GM19467 (cell line): Measurements from ENCODE around the gene CCSAP.
"Not testable (repeated sequence)": the region's sequence is repeated elsewhere in the genome, so short reads cannot be mapped to it uniquely, and the experiment has no call there.

Experiments used
- ATAC-seq: cut with Tn5 transposase; IDR thresholded peaks from one replicate; pipeline ENCODE4 v1.9.1; 2021; ENCODE audit warnings: mild to moderate bottlenecking, moderate library complexity; ENCODE audit not compliant: unreplicated experiment

CCSAP gene

DNA sequence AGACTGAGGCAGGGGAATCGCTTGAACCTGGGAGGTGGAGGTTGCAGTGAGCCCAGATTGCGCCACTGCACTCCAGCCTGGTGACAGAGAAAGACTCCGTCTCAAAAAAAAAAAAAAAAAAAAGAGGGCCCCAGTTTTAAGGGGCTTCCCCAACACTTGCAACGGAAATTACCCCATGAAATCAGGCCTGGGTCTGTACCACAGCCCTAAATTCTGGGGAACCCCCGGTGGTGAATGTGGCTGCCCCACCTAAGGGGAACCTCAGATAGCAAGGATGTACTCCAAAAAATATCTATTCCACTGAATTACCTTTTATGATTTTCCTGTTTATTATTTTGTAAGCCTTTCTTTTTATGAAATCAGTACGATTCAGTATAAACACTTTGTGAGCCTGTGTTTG, 15.1 kb downstream of the CCSAP start:
- ATAC-seq: not testable (repeated sequence)

DNA sequence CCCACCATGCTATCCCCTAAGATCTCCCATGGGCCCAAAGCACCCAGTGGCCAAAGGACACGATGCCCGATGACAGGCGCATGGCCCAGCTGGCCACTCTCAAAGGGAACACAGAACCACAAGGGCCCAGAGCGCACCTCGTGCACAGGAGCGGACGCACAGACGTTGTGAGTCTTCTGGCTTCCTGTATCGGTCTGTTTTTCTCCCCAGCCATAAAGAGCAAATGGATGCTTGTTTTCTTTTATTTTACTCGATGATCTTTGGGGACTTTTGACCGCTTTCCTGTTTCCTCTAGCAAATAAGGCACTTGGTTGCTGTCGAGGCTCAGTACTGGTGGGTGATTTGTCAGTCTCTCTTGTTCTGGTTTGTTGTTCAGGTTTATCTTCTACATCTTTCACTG, 16.2 kb downstream of the CCSAP start:
- no peak for ATAC-seq

DNA sequence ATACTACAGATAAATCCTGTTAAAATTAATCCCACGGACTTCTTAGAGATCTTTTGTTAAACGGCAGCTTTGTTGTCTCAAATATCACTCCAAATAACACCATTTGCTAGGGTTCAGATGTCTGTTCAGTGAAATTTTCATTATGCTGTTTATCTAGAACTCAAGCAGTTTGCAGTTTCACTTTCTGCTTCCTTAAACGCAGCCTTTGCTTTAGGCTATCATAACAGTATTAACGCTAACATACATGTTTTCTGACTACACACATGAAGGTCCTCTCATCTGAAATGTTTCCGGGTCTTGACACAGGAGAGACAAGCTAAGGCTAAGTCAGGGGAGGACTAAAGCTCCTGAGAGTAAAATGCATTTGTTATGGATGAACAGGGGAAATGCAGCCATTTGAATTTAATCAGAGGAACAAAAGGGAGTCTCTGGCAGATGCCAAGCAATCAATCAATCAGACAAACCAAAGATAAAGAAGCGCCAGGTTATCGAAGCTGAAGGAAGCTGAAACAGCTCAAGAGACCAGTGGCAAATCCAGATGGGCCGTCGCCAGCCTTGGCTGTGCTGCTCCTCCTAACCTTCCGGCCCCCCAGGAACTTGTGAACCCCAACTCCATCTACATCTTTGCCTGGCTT, 16.9 kb downstream of the CCSAP start:
- ATAC-seq: no peak

DNA sequence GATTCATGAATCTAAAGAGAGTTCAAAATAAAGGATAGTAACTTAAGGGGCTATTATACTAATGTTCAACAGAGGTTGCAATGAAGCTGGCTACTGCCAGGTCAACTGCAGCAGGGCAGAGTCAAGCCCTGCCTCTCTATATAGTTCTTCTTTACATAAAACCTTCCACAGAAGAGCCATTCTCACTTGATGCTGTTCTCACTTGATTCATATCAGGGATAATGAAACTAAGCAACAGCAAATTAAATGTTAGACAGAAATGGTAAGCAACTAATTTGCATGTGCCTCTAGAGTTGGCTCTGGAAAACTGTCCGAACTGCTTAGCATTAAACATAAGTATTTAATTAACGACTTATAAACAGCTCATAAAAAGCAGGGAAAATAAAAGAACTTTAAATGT, 17.4 kb downstream of the CCSAP start:
- no peak for ATAC-seq

DNA sequence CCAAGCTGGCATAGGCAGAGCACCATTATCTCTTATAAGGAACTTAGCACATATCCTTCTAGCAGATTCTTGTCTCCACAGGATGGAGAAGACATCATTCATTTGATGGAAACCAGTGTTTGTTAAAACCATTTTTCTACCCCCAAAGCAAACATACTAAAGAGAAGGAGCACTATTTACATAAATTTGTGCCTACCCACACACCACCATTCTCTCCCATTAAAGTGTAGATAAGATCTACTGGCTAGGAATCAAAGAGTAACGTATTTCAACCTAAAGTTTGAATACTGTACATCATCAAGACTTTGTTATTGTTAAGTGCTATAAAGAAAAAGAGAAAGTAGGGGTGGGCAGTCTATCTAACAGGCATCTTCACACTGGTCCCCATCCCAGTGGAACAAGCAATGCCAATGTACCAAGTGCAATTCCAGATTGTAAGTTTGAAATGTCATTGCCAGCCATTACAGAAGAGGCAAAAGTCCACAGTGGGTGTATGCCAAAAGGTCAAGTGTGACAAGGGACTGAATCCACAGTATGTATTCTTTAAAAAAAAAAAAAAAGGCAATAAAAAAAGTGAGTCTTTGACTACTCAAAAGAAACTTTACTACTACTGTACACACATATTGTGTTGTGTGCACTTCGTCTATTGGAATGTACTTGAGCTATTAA, 18.8 kb downstream of the CCSAP start:
- no peak for ATAC-seq

DNA sequence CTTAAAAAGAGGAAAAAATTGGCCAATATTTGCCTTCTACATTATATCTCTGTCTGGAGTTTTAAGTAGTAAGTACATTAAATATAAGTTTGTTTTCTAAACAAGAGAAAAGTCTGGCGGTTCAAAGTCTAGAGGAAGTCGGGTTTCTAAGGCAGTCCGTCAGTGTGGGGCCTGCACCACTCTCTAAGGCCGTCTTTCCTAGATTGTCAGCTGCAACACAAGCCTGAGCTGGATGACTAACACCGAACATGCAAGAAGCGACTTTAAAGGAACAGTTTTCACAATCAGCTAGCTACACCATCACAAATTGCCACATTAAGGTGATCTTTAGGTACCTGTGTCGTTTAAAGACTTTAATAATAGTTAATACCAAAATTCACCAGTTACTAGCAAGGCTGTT, 19.6 kb downstream of the CCSAP start:
- no peak for ATAC-seq

DNA sequence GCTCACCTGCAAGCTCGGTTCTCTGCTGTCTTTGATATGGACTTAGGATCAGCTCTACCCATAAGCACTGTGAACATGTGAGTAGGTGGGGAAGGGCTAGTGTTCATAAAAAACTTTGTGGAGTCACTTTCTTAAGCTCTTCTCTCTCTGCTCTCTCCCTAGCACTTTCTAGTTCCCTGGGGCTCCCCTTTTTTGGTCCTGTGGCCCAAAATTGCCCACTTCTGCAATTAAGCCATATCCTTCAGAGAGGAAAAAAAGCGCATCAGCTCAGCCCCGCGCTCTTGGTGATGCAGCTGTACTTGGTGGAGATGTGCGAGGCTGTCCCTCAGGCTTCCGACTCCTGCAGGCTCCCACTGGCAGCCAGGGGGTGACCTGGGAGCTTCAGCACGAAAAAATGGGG, 23.4 kb downstream of the CCSAP start:
- ATAC-seq: no peak

DNA sequence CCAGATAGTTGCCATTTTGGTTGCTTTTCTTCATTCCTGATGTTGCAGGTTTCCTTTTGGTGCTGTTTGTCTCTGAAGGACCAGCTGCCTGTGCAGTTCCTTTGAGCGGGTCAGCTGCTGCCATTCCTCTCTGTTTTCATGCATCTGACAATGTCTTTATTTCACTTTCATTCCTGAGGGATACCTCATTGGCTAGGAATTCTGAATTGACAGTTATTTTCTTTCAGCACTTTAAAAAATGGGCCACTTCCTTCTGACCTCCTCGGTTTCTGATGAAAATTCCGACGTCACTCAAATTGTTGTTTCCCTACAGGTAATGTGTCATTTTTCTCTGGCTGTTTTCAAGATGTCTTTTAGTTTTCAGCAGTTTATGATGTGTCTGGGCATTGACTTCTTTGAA, 24.8 kb downstream of the CCSAP start:
- no peak for ATAC-seq

DNA sequence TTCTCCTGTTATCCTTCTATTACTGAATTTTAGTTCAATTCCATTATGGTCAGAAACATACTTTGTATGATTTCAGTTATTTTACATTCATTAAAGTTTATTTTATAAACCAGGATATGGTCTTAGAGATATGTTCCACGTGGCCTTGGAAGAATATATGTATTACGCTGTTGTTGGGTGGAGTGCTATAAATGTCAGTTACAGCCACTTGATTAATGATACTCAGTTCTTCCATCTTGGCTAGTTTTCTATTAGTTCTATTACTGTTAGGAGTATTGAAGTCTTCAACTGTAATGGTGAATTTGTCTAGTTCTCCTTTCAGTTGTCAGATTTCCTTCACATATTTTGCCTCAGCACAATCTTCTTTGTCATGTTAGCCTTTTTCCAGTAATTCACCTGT, 26.7 kb downstream of the CCSAP start:
- no peak for ATAC-seq

DNA sequence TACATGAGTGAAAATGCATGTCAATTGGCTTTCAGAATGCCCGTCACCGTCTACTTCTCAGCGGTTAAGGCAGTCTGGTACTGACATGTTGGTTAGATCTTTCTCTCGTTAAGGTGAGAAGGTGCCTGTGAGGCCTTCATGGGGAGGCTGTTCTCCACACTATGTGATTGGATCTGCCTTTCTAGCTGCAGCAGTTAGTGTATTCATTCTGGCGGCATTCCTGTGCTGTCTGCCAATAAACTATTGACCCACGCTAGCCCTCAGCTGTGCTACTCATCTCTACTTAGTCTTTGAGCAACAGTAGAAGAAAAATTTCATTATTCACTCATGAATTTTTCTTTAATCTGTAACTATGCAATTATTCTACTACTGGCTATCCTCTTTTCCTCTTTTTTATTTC, 32.0 kb downstream of the CCSAP start:
- no peak for ATAC-seq

DNA sequence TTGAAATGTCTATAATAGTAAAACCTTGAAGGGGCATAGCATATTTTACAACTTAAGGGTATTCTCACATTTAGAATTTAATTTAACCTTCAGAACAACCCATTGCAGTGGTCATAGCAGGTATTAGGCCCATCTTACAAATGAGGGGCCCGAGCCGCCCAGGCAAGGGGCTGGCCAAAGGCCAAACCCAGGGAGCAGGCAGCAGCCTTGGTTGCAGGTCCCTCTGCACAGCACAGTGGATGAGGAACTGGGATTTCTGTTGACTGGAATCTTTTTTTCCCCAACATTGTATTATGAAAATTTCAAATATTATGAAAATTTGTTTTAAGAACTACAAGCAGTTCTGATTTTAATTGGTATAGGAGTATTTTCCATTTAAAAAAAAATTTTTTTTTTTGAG, 33.2 kb downstream of the CCSAP start:
- no peak for ATAC-seq

DNA sequence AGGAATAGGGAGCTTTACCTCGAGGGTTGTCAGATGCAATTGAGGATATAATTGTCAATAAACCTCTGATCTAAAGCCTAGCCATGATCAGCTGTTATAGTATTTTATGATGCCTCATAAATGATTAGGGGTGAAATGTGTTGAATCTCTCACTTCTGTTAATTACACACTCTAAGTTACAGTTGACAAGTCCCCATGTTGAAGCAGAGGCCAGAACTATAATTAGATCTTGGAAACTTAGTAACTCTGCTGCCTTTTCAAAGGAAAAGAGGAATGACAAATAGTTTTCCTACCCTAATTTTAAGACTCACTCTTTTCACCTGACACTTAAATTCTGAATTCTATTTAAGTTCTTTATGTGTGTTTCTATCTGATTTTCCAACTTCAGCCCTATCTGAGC, 33.8 kb downstream of the CCSAP start:
- ATAC-seq: no peak

DNA sequence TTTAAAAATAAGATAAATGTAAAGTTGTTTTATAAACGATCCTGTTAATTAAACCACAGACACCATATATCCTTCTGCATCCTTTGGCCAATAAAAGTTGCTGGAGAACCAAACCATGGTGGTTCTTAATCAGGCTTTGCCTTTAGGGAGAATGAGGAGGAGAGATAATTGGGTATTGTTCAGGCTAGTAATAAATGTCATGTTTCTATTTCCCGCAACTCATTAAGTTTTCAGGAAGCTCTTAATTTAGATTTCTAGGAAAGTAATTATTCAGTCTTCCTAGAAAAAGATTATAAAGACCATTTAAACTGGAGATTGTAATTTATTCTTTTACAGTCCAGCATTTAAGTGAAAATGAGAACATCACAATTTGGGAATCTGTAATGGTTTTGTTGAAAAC, 37.5 kb downstream of the CCSAP start:
- no peak for ATAC-seq

DNA sequence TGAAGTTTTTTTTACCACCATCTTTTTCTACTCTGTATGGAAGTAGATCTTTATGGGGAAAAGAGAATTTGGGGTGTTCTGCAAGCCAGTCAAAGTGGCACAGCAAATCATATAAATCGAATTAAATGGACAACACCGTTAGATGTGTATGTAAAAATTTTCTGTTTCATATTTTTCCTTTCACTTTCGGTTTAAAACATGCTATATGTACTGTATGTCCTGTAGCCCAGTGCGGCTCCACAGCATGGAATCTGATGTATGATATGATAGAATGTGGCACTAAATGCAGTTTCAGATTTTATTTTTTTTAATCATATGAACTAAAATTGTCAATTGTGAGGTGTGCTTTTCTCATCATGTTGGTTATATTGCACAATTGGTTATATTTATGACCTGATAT, 39.0 kb downstream of the CCSAP start:
- ATAC-seq: no peak

DNA sequence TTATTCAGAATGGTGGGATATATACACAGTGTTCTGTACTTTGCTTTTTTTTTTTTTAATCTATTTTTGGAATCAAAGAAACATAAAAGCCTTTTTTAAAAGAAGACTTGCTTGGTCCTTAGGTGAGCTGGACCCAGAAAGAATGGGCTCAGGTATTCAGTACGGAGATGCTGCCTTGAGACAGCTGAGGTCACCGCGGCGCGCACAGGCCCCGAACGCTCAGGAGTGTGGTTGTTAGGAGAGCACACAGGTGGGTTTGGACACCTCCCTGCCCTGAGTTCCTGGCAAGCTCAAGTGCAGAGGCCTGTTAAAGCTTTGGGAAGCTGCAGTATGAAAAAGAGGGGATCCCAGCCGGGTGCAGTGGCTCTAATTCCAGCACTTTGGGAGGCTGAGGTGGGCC, 40.1 kb downstream of the CCSAP start:
- ATAC-seq: no peak

DNA sequence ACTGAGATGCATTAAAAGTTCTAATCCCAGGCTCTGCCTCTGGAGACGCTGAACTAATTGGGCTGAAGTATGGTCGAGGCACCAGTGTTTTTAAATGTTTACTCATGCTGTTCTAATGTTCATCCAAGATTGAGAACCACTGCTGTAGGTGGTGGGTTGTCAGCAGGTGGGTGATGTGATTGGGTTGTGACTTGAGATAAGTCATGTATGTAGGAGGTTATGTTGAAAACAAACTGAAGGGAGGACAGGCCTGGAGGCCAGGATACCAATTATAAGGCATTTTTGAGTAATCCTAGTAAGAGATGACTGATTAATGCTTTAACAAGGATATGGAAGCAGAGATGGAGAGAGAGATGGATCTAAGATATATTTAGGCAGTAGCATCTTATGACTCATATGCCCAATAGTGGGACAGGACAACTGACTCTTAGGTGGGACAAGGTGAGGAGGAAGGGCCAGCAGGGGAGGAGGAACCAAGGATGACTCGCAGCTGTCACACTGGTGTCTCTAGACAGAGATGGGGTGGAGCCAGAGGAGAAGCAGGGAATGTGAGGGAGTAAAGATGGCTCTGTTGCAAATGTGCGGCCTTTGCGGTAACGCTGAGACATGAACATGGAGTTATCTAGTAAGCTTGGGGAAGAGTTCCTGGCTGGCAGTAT, 42.6 kb downstream of the CCSAP start:
- ATAC-seq: no peak

DNA sequence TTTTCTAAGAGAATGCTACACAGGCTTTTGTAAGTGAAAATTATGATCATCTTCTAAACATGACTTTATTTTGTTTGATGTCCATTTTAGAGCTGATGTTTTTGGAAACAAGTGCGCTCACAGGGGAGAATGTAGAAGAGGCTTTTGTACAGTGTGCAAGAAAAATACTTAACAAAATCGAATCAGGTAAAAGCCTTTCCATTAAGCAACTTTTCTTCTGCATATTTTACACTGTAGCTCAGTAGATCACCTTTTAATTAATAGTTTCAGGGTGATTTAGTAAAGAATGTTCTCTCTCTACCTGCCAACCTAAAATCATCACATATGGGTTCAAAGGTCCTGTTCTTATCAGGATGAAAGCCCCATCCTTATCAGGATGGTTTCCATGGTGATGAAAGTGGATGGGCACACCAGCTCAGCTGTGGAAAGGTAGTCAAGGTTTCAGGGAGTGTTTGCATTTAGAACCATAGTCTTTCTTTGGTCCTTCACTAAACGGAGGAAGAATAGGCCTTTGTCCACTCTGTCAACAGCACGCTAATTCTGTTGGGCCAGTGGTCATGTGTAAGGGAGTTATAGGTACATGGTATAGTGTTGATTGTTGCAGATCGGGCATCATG, 43.9 kb downstream of the CCSAP start:
- no peak for ATAC-seq

DNA sequence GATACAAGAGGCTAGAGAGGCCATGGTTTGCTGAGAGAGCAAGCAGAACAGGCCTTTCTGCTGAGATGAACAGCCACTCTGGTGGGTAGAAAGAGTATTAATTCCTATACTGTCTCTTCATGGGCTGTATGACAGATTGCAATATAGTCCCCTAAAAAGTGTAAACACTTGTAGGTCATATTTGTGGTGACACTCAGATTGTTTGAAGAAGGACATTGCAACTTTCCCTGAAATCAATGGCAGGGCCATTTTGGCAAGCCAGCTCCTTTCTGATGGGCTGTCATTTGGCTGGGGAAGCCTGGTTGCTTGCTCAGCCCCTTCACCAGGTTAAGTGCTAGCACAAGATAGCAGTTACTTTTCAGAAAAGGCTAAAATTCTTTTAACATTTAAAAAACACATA, 44.4 kb downstream of the CCSAP start:
- ATAC-seq: no peak

DNA sequence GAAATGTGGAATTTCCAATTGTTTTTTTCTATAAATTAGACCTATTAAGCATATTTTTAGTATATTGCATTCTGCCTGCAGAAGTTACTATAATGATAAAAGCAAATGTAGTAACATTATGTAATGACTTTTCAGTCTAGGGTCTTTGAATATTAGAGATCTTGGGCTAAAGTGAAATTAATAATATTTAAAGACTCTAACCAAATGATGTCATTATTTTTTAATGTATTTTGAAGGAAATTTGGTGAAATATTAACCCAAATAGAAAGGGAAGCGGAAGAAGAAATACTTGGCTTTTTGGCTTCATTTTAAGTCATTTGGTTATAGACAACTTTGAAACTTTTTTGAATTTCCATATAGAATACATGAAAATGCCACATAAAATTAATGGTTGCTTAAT, 45.1 kb downstream of the CCSAP start:
- ATAC-seq: no peak

DNA sequence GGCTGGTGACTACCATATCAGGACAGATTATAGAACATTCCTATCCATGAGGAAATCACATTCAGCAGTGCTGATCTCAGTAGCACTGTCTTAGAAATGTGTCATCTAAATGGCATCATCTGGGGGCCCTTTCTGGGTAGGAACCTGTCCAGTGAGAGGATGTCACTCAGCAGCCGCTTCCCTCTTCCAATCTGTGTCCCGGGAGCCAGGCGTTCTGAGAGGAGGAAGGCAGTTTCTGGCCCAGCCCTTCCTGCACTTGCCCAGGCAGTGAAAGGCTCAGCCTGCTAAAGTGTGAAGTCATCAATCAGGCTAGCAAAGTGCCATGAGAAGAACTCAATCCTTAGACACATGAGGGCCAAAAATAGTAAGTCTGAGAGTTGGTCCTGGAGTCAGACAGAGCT, 46.3 kb downstream of the CCSAP start:
- ATAC-seq: no peak

DNA sequence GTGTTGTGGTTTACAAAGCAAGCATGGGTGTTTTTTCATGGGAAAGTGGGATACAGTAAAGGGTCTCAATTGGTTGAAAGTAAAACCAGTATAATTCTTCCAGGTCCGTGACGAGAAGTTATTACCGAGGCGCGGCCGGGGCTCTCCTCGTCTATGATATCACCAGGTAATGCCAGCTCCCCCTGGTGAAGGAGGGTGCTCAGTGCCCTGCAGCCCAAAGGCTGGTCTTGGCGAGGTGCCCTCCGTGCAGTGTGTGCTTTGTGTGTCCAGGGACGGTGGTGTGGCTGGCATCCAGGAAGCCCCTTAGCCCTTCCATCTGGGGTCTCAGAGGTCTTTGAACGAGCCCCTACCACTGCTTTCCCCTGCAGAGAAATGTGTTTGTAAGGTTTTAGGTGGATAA, 47.1 kb downstream of the CCSAP start:
- ATAC-seq: no peak

DNA sequence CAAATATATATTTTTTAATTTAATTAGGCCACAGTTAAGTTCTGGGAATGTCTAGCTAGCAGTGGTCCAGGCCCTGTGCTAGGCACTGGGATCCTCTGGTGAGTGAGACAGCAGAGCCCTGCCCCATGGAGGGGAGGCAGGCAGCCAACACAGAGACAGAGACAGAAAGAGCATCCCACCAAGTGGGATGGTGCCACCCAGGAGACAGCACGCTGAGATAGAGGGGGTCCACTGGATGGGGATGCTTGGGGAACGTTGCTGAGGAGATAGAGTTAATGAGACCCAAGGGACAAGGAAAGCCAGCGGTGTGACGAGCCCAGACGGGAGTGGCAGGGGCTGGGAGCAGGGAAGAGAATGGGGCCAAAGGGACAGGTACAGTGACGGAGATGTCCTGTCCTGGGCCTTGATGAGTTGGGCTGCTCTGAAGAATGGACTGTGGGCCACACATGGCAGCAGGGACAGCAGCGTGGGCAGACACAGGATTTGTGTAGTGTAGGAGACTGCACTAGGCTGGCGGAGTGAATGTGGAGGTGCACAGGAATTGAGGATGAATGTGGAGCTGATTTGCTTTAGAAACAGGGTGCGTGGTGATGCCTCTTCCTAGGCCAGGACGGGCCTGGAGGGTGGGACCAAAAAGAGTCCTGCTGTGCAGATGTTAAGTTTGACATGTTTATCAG, 49.2 kb downstream of the CCSAP start:
- no peak for ATAC-seq
